Thymus (tissue), 11 donors: ENCODE results near the gene CKS2. TPM values are rescaled to one million over a fixed set of nuclear protein-coding genes. Genes with fewer than 3 reads are reported as not detected.
"Not testable (repeated sequence)": the region's sequence is repeated elsewhere in the genome, so short reads cannot be mapped to it uniquely, and the experiment has no call there.

Experiments used
- DNase-seq, 9 donors: peaks; one replicate each; pipeline ENCODE4 v3.0.0-alpha.2; 2013; ENCODE audit warnings: low spot score in 9 of 9, low read depth in 6 of 9, missing footprints in 1 of 9
- H3K27ac ChIP-seq, 2 donors: one replicate each; pipeline ENCODE4 v1.5.1; 2013; ENCODE audit warnings: control low read depth in 1 of 2, low read depth in 1 of 2, low read length in 1 of 2, mild to moderate bottlenecking in 1 of 2, moderate library complexity in 1 of 2
- H3K27me3 ChIP-seq, 2 donors: one replicate each; pipeline ENCODE4 v1.5.1; 2013; ENCODE audit warnings: low read length in 1 of 2; ENCODE audit not compliant: control insufficient read depth in 2 of 2, insufficient read depth in 1 of 2
- H3K36me3 ChIP-seq, 2 donors: one replicate each; pipeline ENCODE4 v1.5.1; 2013; ENCODE audit warnings: low read length in 1 of 2, mild to moderate bottlenecking in 1 of 2, moderate library complexity in 1 of 2; ENCODE audit not compliant: control insufficient read depth in 2 of 2, insufficient read depth in 2 of 2
- H3K4me1 ChIP-seq, 2 donors: one replicate each; pipeline ENCODE4 v1.5.1; 2013; ENCODE audit warnings: low read length in 2 of 2; ENCODE audit not compliant: control insufficient read depth in 2 of 2, insufficient read depth in 2 of 2
- H3K4me3 ChIP-seq, 2 donors: one replicate each; pipeline ENCODE4 v1.5.1; 2013; ENCODE audit warnings: low read length in 2 of 2, control low read depth in 1 of 2, mild to moderate bottlenecking in 1 of 2
- H3K9me3 ChIP-seq, 2 donors: one replicate each; pipeline ENCODE4 v1.5.1; 2013; ENCODE audit warnings: low read length in 1 of 2, mild to moderate bottlenecking in 1 of 2; ENCODE audit not compliant: control insufficient read depth in 2 of 2, insufficient read depth in 1 of 2
- WGBS: extraction: QIAGEN DNeasy Blood & Tissue Kit; methylation state at CpG from one replicate; pipeline ENCODE4 v1.1.7; 2013; 5-methylcytosine and 5-hydroxymethylcytosine counted together
- polyA plus RNA-seq: library from polyadenylated mRNA; stranded (reverse); fragments of 200-250 nt; gene quantifications from one replicate; pipeline ENCODE4 v1.2.3, GENCODE V29; 2013
- total RNA-seq: library from RNA; stranded (reverse); fragments of 120-200 nt; gene quantifications from one replicate; pipeline ENCODE4 v1.2.4, GENCODE V29; 2013
- donor health status: healthy.

The CKS2 gene
- total and polyA plus RNA-seq, 2 donors = 92.7 to 245 TPM

DNA sequence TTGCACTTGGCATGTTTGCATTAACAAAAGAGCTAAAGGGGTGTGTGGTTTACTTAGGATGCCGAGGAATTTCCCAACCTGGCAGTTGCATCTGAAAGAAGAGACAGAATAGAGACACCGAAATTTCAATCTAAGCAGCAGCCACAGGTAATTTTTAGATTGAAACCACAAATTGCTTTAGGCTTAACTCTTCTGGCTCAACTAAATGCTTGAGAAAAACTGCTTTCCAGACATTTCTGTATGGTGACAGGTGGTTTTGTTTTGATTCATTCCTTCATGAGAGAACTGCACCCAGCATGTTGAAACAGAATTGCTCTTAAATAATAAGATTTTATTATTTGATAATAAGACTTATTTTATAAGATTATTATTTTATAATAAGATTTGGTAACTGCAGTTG lies 28.8 kb downstream of the CKS2 start:
- peaks cover 55 to 77% of the 10 kb centered on the region in 2 donors for H3K36me3 ChIP-seq
- H3K4me1 ChIP-seq = no peaks in the 10 kb centered on the region
- no peak overlapping the region for H3K27ac ChIP-seq
- H3K4me3 ChIP-seq = no peak overlapping the region
- no peaks in the 10 kb centered on the region for H3K9me3 ChIP-seq
- H3K27me3 ChIP-seq = no peaks in the 10 kb centered on the region
- no peak for DNase-seq
- 92% methylated on average over 2 of the region's 2 CpGs for WGBS

DNA sequence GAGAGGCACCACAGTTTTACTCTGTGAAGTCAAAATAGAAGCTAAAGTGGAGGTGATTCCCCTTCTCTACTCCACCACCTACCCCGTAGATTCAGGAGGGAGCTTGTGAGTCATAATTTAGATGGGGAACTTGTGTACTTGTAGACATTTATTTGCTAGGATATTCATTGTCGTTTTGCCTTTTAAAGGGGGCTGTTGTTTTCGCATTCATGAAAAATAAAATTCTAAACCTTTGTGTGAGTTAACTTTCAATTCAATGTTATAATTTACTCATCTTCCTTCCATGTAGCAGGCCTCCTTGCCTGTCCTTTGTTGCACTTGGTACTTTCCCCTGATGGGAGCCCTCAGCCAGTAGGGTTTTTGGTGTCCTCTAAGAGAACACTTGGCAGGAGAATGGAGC lies 29.3 kb downstream of the CKS2 start:
- WGBS = 93% methylated on average over 3 of the region's 3 CpGs
- no peak overlapping the region for H3K4me3 ChIP-seq
- H3K27me3 ChIP-seq = no peaks in the 10 kb centered on the region
- no peak for DNase-seq
- H3K9me3 ChIP-seq = no peaks in the 10 kb centered on the region
- peaks cover 57 to 79% of the 10 kb centered on the region in 2 donors for H3K36me3 ChIP-seq
- H3K4me1 ChIP-seq = no peaks in the 10 kb centered on the region
- no peak overlapping the region for H3K27ac ChIP-seq

DNA sequence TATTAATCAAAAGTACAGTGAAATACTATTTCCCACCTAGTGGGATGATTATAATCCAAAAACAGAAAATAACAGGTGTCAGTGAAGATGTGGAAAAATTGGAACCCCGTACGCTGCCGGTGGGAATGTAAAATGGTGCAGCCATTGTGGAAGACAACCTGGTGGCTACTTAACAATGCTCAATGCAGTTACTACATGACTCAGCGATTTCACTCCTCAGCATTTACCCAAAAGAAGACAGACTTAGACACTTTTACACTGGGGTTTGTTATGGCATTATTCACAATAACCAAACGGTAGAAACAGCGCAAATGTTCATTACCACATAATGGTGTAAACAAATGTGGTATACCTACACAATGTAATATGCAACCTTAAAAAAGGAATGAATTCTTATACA lies 31.2 kb downstream of the CKS2 start:
- whole genome bisulfite sequencing = 98% methylated on average over 6 of the region's 6 CpGs
- Histone ChIP-seq H3K9me3 (no peaks in the 10 kb centered on the region), H3K36me3 (peaks cover 67 to 89% of the 10 kb centered on the region in 2 donors), H3K27me3 (no peaks in the 10 kb centered on the region), H3K4me3 (no peak overlapping the region), H3K27ac (no peak overlapping the region), H3K4me1 (no peaks in the 10 kb centered on the region)
- no peak for DNase-seq

DNA sequence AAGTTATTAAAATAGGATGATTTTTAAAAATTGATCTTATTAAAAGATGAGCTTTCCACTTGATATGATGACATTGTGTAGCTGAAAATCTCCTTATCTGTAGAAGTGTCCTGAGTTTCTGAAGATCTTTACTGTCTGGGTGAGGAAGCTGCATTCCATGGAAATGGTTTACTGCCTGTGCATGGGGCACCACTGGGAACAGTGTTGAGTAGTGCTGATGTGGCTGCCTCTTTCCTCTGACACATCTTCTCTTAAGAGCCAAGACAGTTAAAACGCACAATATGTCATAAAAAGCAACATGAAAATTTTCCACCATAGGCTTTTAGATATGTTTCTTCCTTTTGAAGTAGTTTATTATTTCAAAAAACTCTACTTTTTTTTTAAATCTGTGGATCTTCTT lies 32.0 kb downstream of the CKS2 start:
- DNase-seq = no peak
- no peaks in the 10 kb centered on the region for H3K27me3 ChIP-seq
- 99% methylated on average over 1 of the region's 1 CpG for WGBS
- no peaks in the 10 kb centered on the region for H3K4me1 ChIP-seq
- peaks cover 67 to 88% of the 10 kb centered on the region in 2 donors for H3K36me3 ChIP-seq
- no peak overlapping the region for H3K27ac ChIP-seq
- no peak overlapping the region for H3K4me3 ChIP-seq
- H3K9me3 ChIP-seq = no peaks in the 10 kb centered on the region

DNA sequence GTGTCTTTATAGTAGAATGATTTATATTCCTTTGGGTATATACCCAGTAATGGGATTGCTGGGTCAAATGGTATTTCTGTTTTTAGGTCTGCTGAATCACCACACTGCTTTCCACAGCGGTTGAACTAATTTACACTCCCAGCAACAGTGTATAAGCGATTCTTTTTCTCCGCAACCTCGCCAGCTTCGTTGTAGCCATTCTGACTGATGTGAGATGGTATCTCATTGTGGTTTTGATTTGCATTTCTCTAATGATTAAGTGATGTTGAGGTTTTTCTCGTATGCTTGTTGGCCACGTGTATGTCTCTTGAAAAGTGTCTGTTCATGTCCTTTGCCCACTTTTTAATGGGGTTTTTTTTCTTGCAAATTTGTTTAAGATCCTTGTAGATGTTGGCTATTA lies 32.8 kb downstream of the CKS2 start:
- H3K4me3 ChIP-seq, H3K9me3 ChIP-seq, H3K27ac ChIP-seq, DNase-seq, H3K27me3 ChIP-seq, H3K4me1 ChIP-seq: not testable (repeated sequence)
- WGBS = 84% methylated on average over 7 of the region's 7 CpGs
- peaks cover 74 to 88% of the 10 kb centered on the region in 2 donors for H3K36me3 ChIP-seq

DNA sequence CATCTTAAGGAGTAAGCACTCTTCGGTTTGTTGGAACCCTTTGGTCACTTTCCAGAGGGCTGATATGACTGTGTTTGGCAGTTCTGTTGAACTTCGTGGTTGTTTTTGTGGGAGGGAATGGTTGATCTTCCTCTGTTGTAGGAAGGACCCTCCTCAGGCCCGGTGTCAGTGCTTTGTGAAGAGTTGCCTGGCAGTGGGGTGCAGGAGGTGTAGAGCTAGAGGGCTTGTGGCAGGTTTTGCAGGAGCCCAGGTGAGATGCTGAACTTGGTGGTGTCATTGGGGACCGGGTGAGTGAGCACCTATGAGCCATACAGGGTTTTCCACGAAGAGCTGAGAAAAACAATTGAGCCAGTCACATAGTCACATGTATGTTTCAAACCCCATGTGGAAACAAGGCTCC lies 34.5 kb downstream of the CKS2 start:
- Histone ChIP-seq H3K36me3 (peaks cover 75 to 87% of the 10 kb centered on the region in 2 donors), H3K27ac (no peak overlapping the region), H3K27me3 (no peaks in the 10 kb centered on the region), H3K4me3 (no peak overlapping the region), H3K4me1 (no peaks in the 10 kb centered on the region), H3K9me3 (no peaks in the 10 kb centered on the region)
- WGBS = over 99% methylated on average over 5 of the region's 5 CpGs
- DNase-seq = no peak

DNA sequence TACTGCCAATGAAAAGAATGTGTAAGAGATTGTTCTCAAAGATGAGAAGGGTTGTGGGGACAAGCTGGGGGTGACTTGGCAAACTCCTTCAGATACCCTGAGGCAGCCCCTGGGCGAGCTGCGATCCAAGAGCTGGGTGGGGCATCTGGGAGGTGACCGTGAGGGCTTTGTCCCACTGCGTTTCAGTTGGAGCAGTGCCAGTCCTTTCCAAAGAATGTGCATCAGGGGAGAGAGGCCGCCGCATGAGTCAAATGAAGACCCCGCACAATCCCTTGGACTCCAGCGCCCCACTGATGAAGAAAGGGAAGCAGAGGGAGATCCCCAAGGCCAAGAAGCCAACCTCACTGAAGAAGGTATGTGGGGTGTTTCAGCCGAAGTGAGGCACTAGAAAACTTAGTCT lies 35.7 kb downstream of the CKS2 start:
- no peaks in the 10 kb centered on the region for H3K9me3 ChIP-seq
- no peak overlapping the region for H3K27ac ChIP-seq
- DNase-seq = no peak
- peaks cover 79 to 89% of the 10 kb centered on the region in 2 donors for H3K36me3 ChIP-seq
- H3K27me3 ChIP-seq = no peaks in the 10 kb centered on the region
- H3K4me3 ChIP-seq = no peak overlapping the region
- peaks cover 0 to 2% of the 10 kb centered on the region in 2 donors for H3K4me1 ChIP-seq
- 98% methylated on average over 9 of the region's 9 CpGs for WGBS

DNA sequence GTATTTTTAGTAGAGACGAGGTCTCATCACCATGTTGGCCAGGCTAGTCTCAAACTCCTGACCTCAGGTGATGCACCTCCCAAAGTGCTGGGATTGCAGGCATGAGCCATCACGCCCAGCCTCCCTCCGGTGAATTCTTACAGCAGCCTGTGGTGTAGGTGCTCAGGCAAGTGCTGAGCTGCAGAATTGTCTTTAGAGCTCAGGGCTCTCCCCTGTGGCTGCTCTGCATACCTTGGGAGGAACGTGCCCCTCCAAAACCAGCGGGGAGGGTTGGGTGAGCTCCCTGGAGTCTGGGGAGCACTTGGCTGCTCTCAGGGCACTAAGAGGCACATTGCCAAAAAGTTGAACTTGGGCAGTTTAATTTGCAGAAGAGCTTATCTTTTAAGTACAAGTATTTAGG lies 36.7 kb downstream of the CKS2 start:
- Histone ChIP-seq H3K9me3 (no peaks in the 10 kb centered on the region), H3K36me3 (peaks cover 84 to 89% of the 10 kb centered on the region in 2 donors), H3K27me3 (no peaks in the 10 kb centered on the region), H3K27ac (no peak overlapping the region), H3K4me3 (no peak overlapping the region), H3K4me1 (peaks cover 0 to 2% of the 10 kb centered on the region in 2 donors)
- no peak for DNase-seq
- 99% methylated on average over 5 of the region's 5 CpGs for whole genome bisulfite sequencing

DNA sequence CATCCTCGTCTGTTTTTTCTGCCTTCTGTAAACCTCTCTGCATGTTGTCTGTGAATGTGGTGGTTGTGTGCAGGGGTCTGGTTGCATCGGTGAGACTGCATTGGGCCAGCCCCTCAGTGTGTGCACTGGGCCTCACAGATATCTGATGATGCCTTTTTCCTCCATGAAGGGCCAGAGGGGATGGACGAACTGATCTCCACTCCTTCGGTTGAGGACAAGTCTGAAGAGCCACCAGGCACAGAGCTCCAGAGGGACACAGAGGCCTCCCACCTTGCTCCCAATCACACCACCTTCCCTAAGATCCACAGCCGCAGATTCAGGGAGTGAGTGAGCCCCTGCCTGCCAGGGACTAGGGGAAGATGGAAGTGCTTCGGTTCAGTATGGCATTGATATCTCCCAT lies 38.6 kb downstream of the CKS2 start:
- Histone ChIP-seq H3K4me3 (no peak overlapping the region), H3K36me3 (peaks cover 93 to 97% of the 10 kb centered on the region in 2 donors), H3K27me3 (no peaks in the 10 kb centered on the region), H3K4me1 (peaks cover 0 to 2% of the 10 kb centered on the region in 2 donors), H3K9me3 (no peaks in the 10 kb centered on the region), H3K27ac (no peak overlapping the region)
- DNase-seq = no peak
- WGBS = over 99% methylated on average over 6 of the region's 6 CpGs
